ENCODE data around the gene SPATC1L.
A peak's percentile ranks its signal among the peaks of the same experiment; 100 is the strongest.

Gene SPATC1L

GRCh38 chr21:46115441-46116188 lies 68.6 kb downstream of the SPATC1L start:
- Histone ChIP-seq H3K27me3 (replicated peaks; ENCODE audit: control insufficient read depth, insufficient read depth, low read length) (no peaks in the 10 kb centered on the region), H3K4me3 (ENCODE audit: low read length) (no peak overlapping the region), H3K9me3 (ENCODE audit: control insufficient read depth, low read length) (peaks cover 8% of the 10 kb centered on the region), H3K9ac (ENCODE audit: low read length) (peak overlapping the region; percentile 73), H3K36me3 (ENCODE audit: control insufficient read depth, insufficient read depth, low read length, severe bottlenecking) (peaks cover 96% of the 10 kb centered on the region), H3K4me1 (ENCODE audit: control insufficient read depth, insufficient read depth, low read length) (peaks cover 20% of the 10 kb centered on the region)
- DNase-seq (ENCODE audit: low read depth): no peak

GRCh38 chr21:46114963-46115362 lies 69.3 kb downstream of the SPATC1L start:
- peaks cover 8% of the 10 kb centered on the region for H3K9me3 ChIP-seq (ENCODE audit: control insufficient read depth, low read length)
- no peaks in the 10 kb centered on the region for H3K27me3 ChIP-seq (replicated peaks; ENCODE audit: control insufficient read depth, insufficient read depth, low read length)
- H3K4me1 ChIP-seq (ENCODE audit: control insufficient read depth, insufficient read depth, low read length): peaks cover 26% of the 10 kb centered on the region
- DNase-seq (ENCODE audit: low read depth): no peak
- H3K4me3 ChIP-seq (ENCODE audit: low read length): no peak overlapping the region
- H3K36me3 ChIP-seq (ENCODE audit: control insufficient read depth, insufficient read depth, low read length, severe bottlenecking): peaks cover 94% of the 10 kb centered on the region
- H3K9ac ChIP-seq (ENCODE audit: low read length): peak overlapping the region; percentile 12

- no peak for DNase-seq (ENCODE audit: low read depth)
- Histone ChIP-seq H3K36me3 (ENCODE audit: control insufficient read depth, insufficient read depth, low read length, severe bottlenecking) (peaks cover 92% of the 10 kb centered on the region), H3K27me3 (replicated peaks; ENCODE audit: control insufficient read depth, insufficient read depth, low read length) (no peaks in the 10 kb centered on the region)
Measured at GRCh38 chr21:46113497-46114176, 70.6 kb downstream of the SPATC1L start.

GRCh38 chr21:46112725-46113215 lies 71.5 kb downstream of the SPATC1L start:
- no peaks in the 10 kb centered on the region for H3K27me3 ChIP-seq (replicated peaks; ENCODE audit: control insufficient read depth, insufficient read depth, low read length)
- no peak for DNase-seq (ENCODE audit: low read depth)
- no peak overlapping the region for H3K9ac ChIP-seq (ENCODE audit: low read length)
- peaks cover 40% of the 10 kb centered on the region for H3K4me1 ChIP-seq (ENCODE audit: control insufficient read depth, insufficient read depth, low read length)
- H3K9me3 ChIP-seq (ENCODE audit: control insufficient read depth, low read length): peaks cover 8% of the 10 kb centered on the region
- no peak overlapping the region for H3K4me3 ChIP-seq (ENCODE audit: low read length)
- peaks cover 92% of the 10 kb centered on the region for H3K36me3 ChIP-seq (ENCODE audit: control insufficient read depth, insufficient read depth, low read length, severe bottlenecking)

More at GRCh38 chr21:46113497-46114176, 70.6 kb downstream of the SPATC1L start:
- peaks cover 8% of the 10 kb centered on the region for H3K9me3 ChIP-seq (ENCODE audit: control insufficient read depth, low read length)
- H3K9ac ChIP-seq (ENCODE audit: low read length): no peak overlapping the region
- peaks cover 36% of the 10 kb centered on the region for H3K4me1 ChIP-seq (ENCODE audit: control insufficient read depth, insufficient read depth, low read length)
- no peak overlapping the region for H3K4me3 ChIP-seq (ENCODE audit: low read length)

GRCh38 chr21:46111857-46112724 lies 72.2 kb downstream of the SPATC1L start:
- Histone ChIP-seq H3K27me3 (replicated peaks; ENCODE audit: control insufficient read depth, insufficient read depth, low read length) (no peaks in the 10 kb centered on the region), H3K36me3 (ENCODE audit: control insufficient read depth, insufficient read depth, low read length, severe bottlenecking) (peaks cover 92% of the 10 kb centered on the region), H3K9ac (ENCODE audit: low read length) (no peak overlapping the region), H3K4me1 (ENCODE audit: control insufficient read depth, insufficient read depth, low read length) (peaks cover 38% of the 10 kb centered on the region), H3K9me3 (ENCODE audit: control insufficient read depth, low read length) (peaks cover 8% of the 10 kb centered on the region), H3K4me3 (ENCODE audit: low read length) (no peak overlapping the region)
- DNase-seq (ENCODE audit: low read depth): no peak

GRCh38 chr21:46111193-46111571 lies 73.1 kb downstream of the SPATC1L start:
- Histone ChIP-seq H3K9ac (ENCODE audit: low read length) (peak overlapping the region; percentile 55), H3K4me3 (ENCODE audit: low read length) (no peak overlapping the region), H3K4me1 (ENCODE audit: control insufficient read depth, insufficient read depth, low read length) (peaks cover 36% of the 10 kb centered on the region), H3K27me3 (replicated peaks; ENCODE audit: control insufficient read depth, insufficient read depth, low read length) (no peaks in the 10 kb centered on the region), H3K36me3 (ENCODE audit: control insufficient read depth, insufficient read depth, low read length, severe bottlenecking) (peaks cover 92% of the 10 kb centered on the region), H3K9me3 (ENCODE audit: control insufficient read depth, low read length) (peaks cover 8% of the 10 kb centered on the region)
- no peak for DNase-seq (ENCODE audit: low read depth)
